Heart right ventricle (tissue), 16 donors: ENCODE data around the gene FANCC. TPM values are rescaled to one million over a fixed set of nuclear protein-coding genes. Genes with fewer than 3 reads are reported as not detected.

ENCODE experiments used
- ATAC-seq, 8 donors: fragments of 200-7000 bp; cut with Tn5 transposase; one replicate each; pipeline ENCODE4 v1.9.1; 2020; ENCODE audit warnings: mild to moderate bottlenecking in 8 of 8, moderate library complexity in 8 of 8, moderate number of reproducible peaks in 1 of 8
- DNase-seq, 2 donors: peaks; one replicate each; pipeline ENCODE4 v3.0.0-alpha.2; 2020
- H3K27ac ChIP-seq, 10 donors: fragments of 200-600 bp; sonication (generic) in 2 of 10; one replicate each; pipeline versions ENCODE4 v1.5.0 to v1.8.0; 2020 to 2022; ENCODE audit warnings: mild to moderate bottlenecking in 3 of 10
- H3K27me3 ChIP-seq, 7 donors: fragments of 200-600 bp; one replicate each; pipeline ENCODE4 v1.8.0; 2021 to 2022; ENCODE audit warnings: mild to moderate bottlenecking in 2 of 7
- H3K36me3 ChIP-seq, 9 donors: fragments of 200-600 bp; sonication (generic) in 1 of 9; one replicate each; pipeline versions ENCODE4 v1.5.0 to v1.8.0; 2020 to 2022; ENCODE audit warnings: mild to moderate bottlenecking in 2 of 9
- H3K4me1 ChIP-seq, 9 donors: fragments of 200-600 bp; sonication (generic) in 1 of 9; one replicate each; pipeline versions ENCODE4 v1.5.0 to v1.8.0; 2020 to 2022; ENCODE audit warnings: mild to moderate bottlenecking in 4 of 9
- H3K4me3 ChIP-seq, 10 donors: fragments of 200-600 bp; sonication (generic) in 2 of 10; one replicate each; pipeline versions ENCODE4 v1.5.0 to v1.8.0; 2020 to 2022; ENCODE audit warnings: mild to moderate bottlenecking in 7 of 10, moderate library complexity in 2 of 10
- H3K9me3 ChIP-seq, 11 donors: fragments of 200-600 bp in 10 of 11; sonication (generic) in 2 of 11; one replicate each; pipeline versions ENCODE4 v1.5.0 to v1.8.0; 2013 to 2022; ENCODE audit warnings: mild to moderate bottlenecking in 2 of 11, control low read depth in 1 of 11, moderate library complexity in 1 of 11
- WGBS, 2 donors: extraction: QIAGEN DNeasy Blood & Tissue Kit; methylation state at CpG; one replicate each; pipeline ENCODE4 v1.1.7; 2013; ENCODE audit warnings: inconsistent platforms in 1 of 2; 5-methylcytosine and 5-hydroxymethylcytosine counted together
- intact Hi-C, 10 donors: fragments of 100-400 bp; cut with DNase I; formaldehyde crosslinking; loops; one replicate each; pipeline versions ENCODE4 v1.11.1 to v1.14.2; 2022
- polyA plus RNA-seq, 2 donors: library from polyadenylated mRNA; stranded (reverse); fragments of 200-250 nt; gene quantifications; one replicate each; pipeline ENCODE4 v1.2.3, GENCODE V29; 2013
- total RNA-seq, 10 donors: library from RNA; stranded (reverse); fragmentation: NEBNext Ultra II Directional in 3 of 10; extraction: Animal tissue kit (Norgen Biotek cat#: 25700) in 3 of 10; gene quantifications; one replicate each; pipeline versions ENCODE4 v1.2.1 to v1.2.4, GENCODE V29; 2021 to 2023
- TF ChIP-seq, protein P1 (sequence below), 9 donors: fragments of 200-600 bp; sonication (generic) in 2 of 9; IDR thresholded peaks; one replicate each; pipeline versions ENCODE4 v1.5.0 to v1.8.0; 2021 to 2022; ENCODE audit warnings: antibody characterized with exemption in 9 of 9, mild to moderate bottlenecking in 5 of 9, moderate library complexity in 1 of 9
- donor health status: Arrhythmogenic right ventricular cardiomyopathy.
- donor health status: ischemic (EF 13 %, LVEDD 7.1; RV severe dilation, severe dysfunction).
- donor health status: healthy with polysubstance abuse.
- donor health status: DM: no; HTN: yes; CAD: no.
- donor health status: DM: no; HTN: no; CAD: no.
- donor health status: ischemic (EF 25% LVEDD 6.9; RV normal size, moderate dysfunction).
- donor health status: ischemic (EF 25% LVEDD 5.7; RV mildly dilated, moderate dysfunction).
- donor health status: healthy.
- donor health status: DM: yes; HTN: yes; CAD: no.
- donor health status: Ischemic cardiomyopathy.
- donor health status: ischemic (EF 35%, LVEDD 5.7; RV mildly dilated, moderate dysfunction).
- donor health status: nonischemic (EF 11% LVEDD 7.7; RV severe dilation, severe dysfunction).
- donor health status: DM: yes; HTN: yes; CAD: no.
- donor health status: PGD.
- donor health status: ischemic (EF 29% LVEDD 5.4; RV normal size, mild dysfunction).
- donor health status: nonischemic (EF 23%, LVEDD 6.1; RV moderate dilation, normal function).

Gene FANCC
- total and polyA plus RNA-seq, 12 donors: 2.9 to 6.8 (median 4.3) TPM

DNA sequence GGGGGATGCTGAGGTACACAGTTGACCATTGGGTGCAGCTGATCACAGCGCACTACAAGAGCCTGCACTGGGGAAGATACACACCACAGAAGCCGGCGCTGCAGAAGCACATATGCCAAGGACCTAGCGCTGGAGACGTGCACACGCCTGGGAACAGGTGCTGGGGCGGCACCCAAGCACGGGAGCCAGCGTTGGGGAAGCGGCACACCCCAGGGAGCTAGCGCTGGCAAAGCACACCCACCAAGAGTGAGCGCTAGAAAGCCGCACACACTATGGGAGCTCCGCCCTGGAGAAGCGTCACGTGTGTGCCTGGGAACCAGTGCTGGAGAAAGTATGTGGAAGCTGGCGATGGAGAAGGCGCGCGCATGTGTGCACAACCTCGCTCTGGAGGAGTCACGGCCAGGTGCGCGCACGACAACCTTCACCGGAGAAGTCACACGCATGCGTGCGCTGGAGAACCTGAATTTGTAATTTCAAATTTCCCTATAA is 4.5 kb downstream of the FANCC start:
- intact Hi-C loops: loop anchor here in 2 of 10 donors (5.0 to 10.0 kb wide), 2 partner anchors 192 to 199 kb away; no protein-coding TSS in a partner anchor
- DNase-seq: peak; percentile 36 to 44
- TF ChIP-seq, protein P1, sequence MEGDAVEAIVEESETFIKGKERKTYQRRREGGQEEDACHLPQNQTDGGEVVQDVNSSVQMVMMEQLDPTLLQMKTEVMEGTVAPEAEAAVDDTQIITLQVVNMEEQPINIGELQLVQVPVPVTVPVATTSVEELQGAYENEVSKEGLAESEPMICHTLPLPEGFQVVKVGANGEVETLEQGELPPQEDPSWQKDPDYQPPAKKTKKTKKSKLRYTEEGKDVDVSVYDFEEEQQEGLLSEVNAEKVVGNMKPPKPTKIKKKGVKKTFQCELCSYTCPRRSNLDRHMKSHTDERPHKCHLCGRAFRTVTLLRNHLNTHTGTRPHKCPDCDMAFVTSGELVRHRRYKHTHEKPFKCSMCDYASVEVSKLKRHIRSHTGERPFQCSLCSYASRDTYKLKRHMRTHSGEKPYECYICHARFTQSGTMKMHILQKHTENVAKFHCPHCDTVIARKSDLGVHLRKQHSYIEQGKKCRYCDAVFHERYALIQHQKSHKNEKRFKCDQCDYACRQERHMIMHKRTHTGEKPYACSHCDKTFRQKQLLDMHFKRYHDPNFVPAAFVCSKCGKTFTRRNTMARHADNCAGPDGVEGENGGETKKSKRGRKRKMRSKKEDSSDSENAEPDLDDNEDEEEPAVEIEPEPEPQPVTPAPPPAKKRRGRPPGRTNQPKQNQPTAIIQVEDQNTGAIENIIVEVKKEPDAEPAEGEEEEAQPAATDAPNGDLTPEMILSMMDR (IDR thresholded peaks at IDR 0.05): no peak
- no peaks in the 10 kb centered on the region for H3K27me3 ChIP-seq
- H3K4me3 ChIP-seq: peak overlapping the region in 8 of 10 donors; percentile 2 to 55 (median 47)
- peaks cover 0 to 22% (median 7%) of the 10 kb centered on the region in 9 donors for H3K4me1 ChIP-seq
- 38 to 41% methylated on average over 29 of the region's 29 CpGs for WGBS, 2 donors
- ATAC-seq: peak in 6 of 8 donors; percentile 16 to 63 (median 48)
- no peak overlapping the region for H3K27ac ChIP-seq
- no peaks in the 10 kb centered on the region for H3K36me3 ChIP-seq
- no peaks in the 10 kb centered on the region for H3K9me3 ChIP-seq

DNA sequence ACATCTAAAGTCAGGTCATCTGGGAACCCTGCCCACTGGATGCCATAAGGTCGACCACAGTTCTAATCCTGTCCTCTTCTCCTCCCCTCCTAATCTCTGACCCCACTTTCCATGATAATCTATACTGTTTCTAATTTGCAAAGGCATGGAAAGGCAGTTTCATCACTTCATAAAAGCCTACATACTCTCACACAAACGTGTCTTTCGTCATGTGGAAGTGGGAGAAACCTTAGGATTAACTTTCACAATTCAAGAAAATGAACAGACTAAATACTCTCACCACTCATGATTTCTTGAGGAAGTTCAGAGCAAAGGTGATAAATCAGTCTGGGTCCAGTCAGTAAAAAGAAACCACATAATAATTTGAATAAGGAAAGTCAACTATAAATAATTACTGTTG is 5.5 kb downstream of the FANCC start:
- peaks cover 0 to 22% (median 7%) of the 10 kb centered on the region in 9 donors for H3K4me1 ChIP-seq
- H3K4me3 ChIP-seq: no peak overlapping the region
- intact Hi-C loops: loop anchor here in 2 of 10 donors (5.0 to 10.0 kb wide), 2 partner anchors 193 to 200 kb away; no protein-coding TSS in a partner anchor
- TF ChIP-seq, protein P1 (IDR thresholded peaks at IDR 0.05): no peak
- no peaks in the 10 kb centered on the region for H3K9me3 ChIP-seq
- no peak overlapping the region for H3K27ac ChIP-seq
- WGBS, 2 donors: 39 to 53% methylated on average over 3 of the region's 3 CpGs
- H3K36me3 ChIP-seq: no peaks in the 10 kb centered on the region
- ATAC-seq (no peak), DNase-seq (no peak)
- no peaks in the 10 kb centered on the region for H3K27me3 ChIP-seq

DNA sequence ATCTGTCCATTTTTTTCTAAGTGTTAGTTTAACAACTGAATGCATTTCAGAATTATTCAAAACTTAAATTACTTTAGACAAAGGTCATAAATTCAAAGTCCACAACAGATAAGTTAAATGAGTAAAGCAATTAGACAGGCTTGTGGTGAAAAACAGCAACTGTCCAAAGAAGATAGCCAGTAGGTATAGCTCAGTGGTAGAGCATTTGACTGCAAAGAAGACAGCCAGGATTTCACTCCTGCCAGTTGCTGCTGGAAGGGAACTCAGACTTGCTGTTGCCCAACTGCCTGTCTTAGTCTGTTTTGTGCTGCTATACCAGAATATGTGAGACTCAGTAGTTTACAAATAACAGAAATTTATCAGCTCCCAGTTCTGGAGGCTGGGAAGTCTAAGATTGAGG is 10.0 kb downstream of the FANCC start:
- H3K27ac ChIP-seq: no peak overlapping the region
- H3K4me1 ChIP-seq: peaks cover 0 to 7% (median 0%) of the 10 kb centered on the region in 9 donors
- DNase-seq (no peak), ATAC-seq (no peak)
- H3K36me3 ChIP-seq: no peaks in the 10 kb centered on the region
- intact Hi-C loops: no loop called here
- TF ChIP-seq, protein P1 (IDR thresholded peaks at IDR 0.05): no peak
- H3K4me3 ChIP-seq: no peak overlapping the region
- H3K27me3 ChIP-seq: no peaks in the 10 kb centered on the region
- no peaks in the 10 kb centered on the region for H3K9me3 ChIP-seq

DNA sequence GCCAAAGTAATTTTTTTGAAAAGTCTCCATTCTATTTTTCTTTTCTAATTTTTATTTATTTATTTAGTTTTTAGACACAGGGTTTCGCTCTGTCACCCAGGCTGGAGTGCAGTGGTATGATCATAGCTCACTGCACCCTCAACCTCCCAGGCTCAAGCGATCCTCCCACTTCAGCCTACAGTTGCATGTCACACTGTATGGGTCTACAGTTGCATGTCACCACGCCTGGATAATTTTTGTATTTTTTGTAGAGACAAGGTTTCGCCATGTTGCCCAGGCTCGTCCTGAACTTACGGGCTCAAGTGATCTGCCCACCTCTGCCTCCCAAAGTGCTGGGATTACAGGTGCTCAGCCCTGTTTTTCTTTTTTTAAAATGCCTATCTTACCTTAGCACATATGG is 10.7 kb downstream of the FANCC start:
- no peak overlapping the region for H3K4me3 ChIP-seq
- no peak overlapping the region for H3K27ac ChIP-seq
- no peaks in the 10 kb centered on the region for H3K36me3 ChIP-seq
- H3K4me1 ChIP-seq: peaks cover 0 to 5% (median 0%) of the 10 kb centered on the region in 9 donors
- TF ChIP-seq, protein P1 (IDR thresholded peaks at IDR 0.05): no peak
- intact Hi-C loops: no loop called here
- H3K27me3 ChIP-seq: no peaks in the 10 kb centered on the region
- no peak for ATAC-seq
- 98 to 100% methylated on average over 6 of the region's 6 CpGs for WGBS, 2 donors
- no peak for DNase-seq
- H3K9me3 ChIP-seq: no peaks in the 10 kb centered on the region
